IPS DF 4.7 (cell line): ENCODE measurements around the gene COX4I1.

ENCODE experiments used
- DNase-seq: peaks from one replicate; pipeline ENCODE4 v3.0.0-alpha.2; 2013; ENCODE audit warnings: low spot score; ENCODE audit errors: extremely low read depth

Gene COX4I1

GRCh38 chr16:85767531-85767930 is 32.0 kb upstream of the COX4I1 start:
- DNase-seq, result no peak

DNA sequence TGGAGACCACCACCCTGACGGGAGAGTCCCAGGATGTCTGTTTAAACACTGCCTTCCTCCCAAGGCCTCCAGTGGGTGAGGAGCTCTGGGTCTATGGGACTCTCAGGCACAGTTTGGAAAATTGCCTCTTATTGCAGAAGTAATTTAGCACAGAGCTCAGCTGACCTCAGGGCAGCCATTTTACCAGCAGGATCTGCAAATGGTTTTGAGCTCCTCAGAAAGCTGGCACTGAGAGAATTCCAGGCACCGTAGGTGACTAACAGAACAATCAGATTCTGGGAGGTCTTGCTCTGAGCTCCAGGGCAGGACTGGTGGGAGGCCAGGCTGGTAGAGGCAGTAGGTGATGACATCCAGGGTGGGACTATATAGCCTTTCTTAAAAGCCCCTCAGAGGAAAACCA is 31.3 kb upstream of the COX4I1 start:
- no peak for DNase-seq

DNA sequence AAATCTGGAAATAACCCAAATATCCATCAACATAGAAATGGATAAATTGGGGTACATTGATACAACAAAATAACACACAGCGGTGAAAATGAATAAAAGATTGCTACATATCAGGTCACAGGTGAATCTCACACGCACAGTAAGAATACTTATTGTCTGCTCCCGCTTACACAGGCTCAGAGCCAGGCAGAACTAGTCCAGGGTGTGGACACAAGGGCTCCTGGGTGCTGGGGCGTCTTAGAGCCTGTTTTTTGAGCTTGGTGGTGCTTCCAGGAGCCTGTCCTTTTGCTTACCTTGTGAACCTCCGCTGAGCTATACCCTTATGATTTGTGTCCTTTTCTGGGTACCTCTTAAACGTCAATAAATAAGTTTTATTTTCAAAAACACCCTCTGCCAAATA is 28.8 kb upstream of the COX4I1 start:
- DNase-seq, result no peak

- DNase-seq, result no peak
Observed at GRCh38 chr16:85773044-85773443, 26.5 kb upstream of the COX4I1 start.

DNA sequence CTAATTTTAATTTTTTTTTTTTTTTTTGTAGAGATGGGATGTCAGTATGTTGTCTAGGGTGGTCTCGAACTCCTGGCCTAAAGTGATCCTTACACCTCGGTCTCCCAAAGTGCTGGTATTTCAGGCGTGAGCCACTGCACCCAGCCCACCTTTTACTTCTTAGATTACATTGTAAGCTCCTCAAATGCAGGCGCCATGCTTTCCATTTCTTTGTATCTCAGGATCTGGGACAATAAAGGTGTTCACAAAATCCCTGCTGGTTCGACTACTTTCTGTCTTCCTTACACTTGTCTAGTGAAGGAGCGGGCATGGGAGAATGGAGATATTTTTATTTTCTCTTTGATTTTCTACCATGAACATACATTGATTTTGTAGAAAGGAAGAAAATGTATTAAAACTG is 25.4 kb upstream of the COX4I1 start:
- DNase-seq, result no peak

DNA sequence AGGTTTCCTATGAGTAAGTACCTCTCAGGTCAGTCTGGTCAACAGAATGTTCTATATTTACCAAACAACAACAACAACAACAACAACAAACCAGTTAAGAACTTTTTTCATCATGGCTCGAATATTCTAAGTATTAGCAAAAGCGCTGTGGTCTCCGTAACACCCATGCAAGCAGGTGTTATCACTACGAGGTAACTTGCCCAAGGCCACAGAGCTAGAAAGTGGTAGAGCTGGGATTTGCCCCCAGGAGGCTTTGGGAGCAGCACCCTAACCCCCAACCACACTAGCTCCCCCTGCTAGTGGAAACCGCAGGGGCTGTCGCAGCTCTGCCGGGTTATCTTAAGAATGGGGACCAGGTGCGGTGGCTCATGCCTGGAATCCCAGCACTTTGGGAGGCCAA is 24.7 kb upstream of the COX4I1 start:
- DNase-seq, result no peak

DNA sequence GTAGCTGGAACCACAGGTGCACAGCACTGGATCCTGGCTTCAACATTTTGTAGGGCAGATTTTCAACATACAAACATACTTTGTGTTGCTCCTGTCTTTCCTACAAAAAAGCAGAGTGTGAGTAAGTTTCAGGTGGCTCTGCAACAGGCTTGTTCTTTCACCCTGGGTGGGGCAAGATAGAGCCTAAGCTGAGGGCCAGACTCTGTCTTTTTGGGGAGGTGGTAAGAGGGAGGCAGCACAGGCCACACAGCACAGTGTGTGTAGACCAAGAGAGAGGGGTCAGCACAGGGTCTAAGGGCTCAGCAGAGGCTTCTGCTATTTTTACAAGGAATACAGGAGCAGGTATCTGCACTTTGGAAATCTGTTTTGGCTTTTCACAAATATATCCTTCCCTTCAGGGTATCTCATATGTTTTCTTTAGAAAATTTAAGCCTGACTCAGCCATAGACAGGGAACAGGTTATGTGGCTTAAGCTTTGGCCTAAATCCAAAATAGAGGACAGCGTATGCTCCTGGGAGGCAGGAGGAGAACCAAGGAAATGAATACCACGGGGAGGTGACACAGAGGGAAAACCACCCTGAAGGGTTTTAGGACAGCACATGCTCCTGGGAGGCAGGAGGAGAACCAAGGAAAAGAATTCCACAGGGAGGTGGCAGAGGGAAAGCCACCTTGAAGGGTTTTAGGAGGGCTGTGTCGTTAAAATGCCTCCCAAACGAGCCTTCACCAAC is 21.7 kb upstream of the COX4I1 start:
- no peak for DNase-seq

DNA sequence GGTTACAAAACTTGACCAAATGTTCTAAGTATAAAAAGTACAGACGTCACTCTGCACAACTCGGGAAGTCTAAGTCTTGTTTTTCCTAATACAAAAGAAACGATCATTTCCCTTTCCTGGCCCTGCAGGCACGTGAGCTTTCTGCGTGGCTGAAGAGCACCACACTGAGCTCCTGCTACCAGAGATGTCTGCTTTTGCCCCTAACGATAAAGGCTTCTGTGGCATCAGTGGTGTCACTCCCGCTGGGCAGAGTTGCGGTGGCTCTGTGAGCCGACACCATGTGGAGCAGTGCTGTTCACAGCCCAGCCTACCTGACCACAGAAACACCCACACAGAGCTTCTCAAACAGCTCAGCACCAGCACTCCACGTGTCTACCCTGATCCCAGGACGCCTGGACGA is 20.6 kb upstream of the COX4I1 start:
- DNase-seq, result no peak

GRCh38 chr16:85780281-85780680 is 19.2 kb upstream of the COX4I1 start:
- DNase-seq, result no peak

- no peak for DNase-seq
Observed at GRCh38 chr16:85781156-85781555, 18.3 kb upstream of the COX4I1 start.

DNA sequence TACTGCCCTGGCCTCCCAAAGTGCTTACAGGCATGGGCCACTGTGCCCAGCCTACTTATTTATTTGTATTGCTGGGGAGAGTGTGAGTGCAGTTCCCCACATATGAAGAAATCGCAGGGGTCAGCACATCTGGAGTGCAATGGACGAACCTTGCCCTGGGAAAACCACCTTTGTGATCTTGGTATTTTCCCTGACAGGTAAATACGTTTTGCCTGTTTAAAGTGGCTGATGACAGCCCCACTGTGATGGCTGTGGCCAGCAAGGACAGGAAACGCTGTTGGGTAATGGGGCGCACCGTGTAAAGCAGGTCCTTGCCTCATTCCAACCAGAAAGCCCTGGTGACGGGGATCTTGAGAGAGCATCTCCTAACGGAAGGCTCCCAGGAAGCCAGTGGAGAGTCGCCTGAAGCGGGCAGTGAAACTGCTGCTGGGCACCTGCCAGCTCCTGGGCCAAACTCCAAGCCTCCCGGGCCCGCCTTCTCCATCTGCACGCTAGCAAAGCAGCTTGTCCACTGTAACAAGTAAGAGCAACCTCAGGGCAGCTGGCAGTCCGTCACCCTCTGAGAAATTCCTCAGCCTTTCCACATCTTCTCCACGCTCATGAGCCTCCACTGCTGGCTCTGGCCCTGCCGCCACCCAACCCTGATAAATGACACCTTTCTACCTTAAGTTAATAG is 17.7 kb upstream of the COX4I1 start:
- no peak for DNase-seq

DNA sequence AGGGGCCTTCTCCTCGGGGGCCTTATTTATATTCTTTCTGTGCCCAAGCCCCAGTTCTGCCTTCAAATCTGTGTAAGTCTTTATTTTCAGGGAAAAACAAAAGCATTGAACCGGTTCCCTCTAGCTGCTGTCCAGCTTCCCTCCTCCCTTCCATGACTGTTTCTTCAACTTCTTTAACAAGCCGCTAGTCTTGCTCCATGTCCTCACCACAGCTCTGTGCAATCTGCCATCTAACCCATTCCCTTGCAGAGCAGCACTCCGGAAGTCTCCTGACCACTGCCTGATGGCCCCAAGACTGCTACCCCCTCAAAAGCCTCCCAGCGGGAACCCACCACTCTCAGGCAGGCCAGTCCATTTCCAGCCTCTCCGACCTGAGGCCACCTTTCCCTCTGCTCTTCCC is 17.0 kb upstream of the COX4I1 start:
- DNase-seq, result no peak

DNA sequence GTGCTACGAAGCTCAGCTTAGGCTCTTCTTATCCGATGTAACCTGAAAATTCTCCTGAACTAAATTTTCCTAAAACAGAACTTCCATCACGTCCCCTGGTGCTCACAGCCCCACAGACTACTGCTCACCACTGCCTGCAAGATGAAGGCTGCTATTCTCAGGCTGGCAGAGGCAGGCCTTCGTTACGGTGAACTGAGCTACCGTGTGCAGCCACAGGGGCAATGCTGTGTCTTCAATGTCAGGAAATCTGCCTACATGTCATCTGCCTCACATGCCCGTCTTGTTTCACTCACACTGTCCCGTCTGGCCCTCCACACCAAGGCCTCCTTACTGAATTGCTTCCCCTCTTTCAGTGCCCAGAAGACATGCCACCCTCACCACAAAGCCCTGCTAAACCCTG is 16.1 kb upstream of the COX4I1 start:
- DNase-seq, result no peak

GRCh38 chr16:85784813-85785212 is 14.7 kb upstream of the COX4I1 start:
- DNase-seq, result no peak

- no peak for DNase-seq
Observed at GRCh38 chr16:85785927-85786326, 13.6 kb upstream of the COX4I1 start.

DNA sequence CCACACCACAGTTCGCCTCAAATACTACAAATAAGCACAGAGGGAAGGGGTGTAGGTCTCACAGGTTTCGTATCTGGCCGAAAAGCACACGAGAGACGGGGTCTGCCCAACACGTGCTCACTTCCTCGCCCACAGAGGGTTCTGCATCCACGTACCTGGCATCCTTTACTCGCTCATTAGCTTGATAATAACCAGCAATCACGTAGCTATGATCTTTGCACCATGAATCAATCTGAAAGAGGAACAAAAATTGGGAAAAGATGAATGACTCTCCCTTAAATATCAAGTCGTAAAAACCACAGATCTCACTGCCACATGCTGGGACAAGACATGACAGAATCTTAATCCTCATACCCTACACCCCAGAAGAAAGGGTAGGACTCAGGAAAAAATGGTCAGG is 10.7 kb upstream of the COX4I1 start:
- no peak for DNase-seq

- DNase-seq, result no peak
Observed at GRCh38 chr16:85789773-85790172, 9.7 kb upstream of the COX4I1 start.

DNA sequence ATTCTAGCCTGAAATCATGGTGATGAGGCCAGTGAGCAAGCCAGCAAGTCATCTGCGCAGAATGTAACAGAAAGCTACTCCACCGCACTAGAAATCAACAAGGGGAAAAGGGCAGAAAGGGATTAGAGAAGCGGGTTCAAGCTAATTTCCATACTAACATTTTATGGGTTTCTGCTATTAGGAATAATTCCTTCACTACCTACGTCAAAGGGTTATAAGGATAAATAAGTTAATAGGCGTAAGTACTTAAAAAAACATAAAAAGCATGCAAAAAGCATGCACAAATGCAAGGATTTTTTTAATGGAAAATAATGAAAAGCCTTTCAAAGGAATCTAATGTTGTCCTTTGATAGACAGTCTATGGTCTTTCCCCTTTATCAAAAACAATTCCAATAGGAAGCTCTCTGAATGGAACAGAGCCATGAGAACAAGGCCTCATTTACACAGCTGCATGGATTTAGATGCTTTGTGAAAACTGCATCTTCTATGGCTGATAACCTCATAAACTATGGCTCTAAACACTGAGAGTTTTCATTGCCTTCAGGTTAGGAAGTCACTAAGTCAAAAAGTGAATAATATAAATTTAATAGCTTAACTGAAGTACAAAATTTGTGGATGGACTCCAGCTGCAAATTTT is 5.7 kb upstream of the COX4I1 start:
- no peak for DNase-seq

- no peak for DNase-seq
Observed at GRCh38 chr16:85794696-85795095, 4.8 kb upstream of the COX4I1 start.

DNA sequence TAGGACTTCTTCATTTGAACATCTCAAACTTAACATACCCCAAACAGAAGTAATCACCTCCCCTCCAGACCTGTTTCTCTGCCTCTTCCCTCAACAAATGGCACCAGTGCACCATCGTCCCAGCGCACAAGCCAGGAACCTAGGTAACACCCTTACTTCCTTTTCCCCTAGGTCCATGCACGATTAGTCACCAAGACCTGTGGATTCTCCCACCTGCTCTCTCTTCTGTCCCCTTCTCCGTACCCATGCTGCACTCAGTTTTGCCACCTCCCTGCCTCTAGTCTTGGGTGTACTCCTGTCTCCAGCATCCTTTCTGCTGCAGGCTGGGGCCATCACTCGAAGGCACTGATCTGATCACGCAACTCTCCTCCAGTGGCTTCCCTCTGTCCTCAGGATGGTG is 3.3 kb upstream of the COX4I1 start:
- DNase-seq, result no peak

GRCh38 chr16:85796599-85796998 is 2.9 kb upstream of the COX4I1 start:
- DNase-seq, result no peak

- no peak for DNase-seq
Observed at GRCh38 chr16:85798283-85798776, 1.2 kb upstream of the COX4I1 start.
